PFSK-1 (cell line): ENCODE measurements around the gene CACYBP.

Experiments
- FOXP2 ChIP-seq: optimal IDR thresholded peaks from 2 replicates; pipeline ENCODE3; 2011; ENCODE audit warnings: borderline replicate concordance, control low read depth, inconsistent platforms; ENCODE audit not compliant: insufficient read depth; ENCODE audit errors: extremely low read length, extremely low read depth
- POLR2AphosphoS5 ChIP-seq: IDR thresholded peaks from 2 replicates; pipeline ENCODE4 v1.6.1; 2012; ENCODE audit warnings: low read depth, mild to moderate bottlenecking, control low read depth, low read length, moderate library complexity
- SIN3A ChIP-seq: IDR thresholded peaks from 2 replicates; pipeline ENCODE4 v1.6.1; 2012; ENCODE audit warnings: mild to moderate bottlenecking, low read length, moderate library complexity, borderline replicate concordance; ENCODE audit not compliant: insufficient read depth
- TAF1 ChIP-seq: IDR thresholded peaks from 2 replicates; pipeline ENCODE4 v1.6.1; 2012; ENCODE audit warnings: low read length, control low read depth, borderline replicate concordance; ENCODE audit not compliant: insufficient read depth
- TF ChIP-seq, protein P1 (sequence below), 2 experiments: IDR thresholded peaks; 2 replicates each; pipeline versions ENCODE4 v1.6.1 to v1.8.0; 2011 to 2012; ENCODE audit warnings: low read depth in 2 of 2, low read length in 2 of 2, control low read depth in 1 of 2, inconsistent platforms in 1 of 2, mild to moderate bottlenecking in 1 of 2, moderate library complexity in 1 of 2; ENCODE audit not compliant: insufficient read depth in 1 of 2

Gene CACYBP

DNA sequence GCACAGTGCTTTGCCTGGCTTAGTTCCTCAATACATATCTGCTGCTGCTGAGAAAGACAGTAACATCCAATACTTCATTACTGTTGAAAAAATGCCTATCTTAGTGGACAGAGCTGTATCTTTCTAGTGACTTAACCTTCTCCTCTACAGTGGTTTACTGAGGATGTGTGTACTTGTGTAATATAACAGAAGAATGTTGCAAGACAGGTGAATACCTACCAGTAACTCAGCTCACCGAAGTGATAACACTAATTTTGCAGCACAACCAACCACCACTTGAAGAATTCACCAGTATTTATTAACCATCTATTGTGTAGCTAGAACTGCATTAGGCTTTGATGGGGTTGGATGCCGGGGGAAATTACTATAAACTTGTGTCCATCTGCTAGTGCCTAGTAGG, 51.2 kb downstream of the CACYBP start:
- TF ChIP-seq, protein P1, sequence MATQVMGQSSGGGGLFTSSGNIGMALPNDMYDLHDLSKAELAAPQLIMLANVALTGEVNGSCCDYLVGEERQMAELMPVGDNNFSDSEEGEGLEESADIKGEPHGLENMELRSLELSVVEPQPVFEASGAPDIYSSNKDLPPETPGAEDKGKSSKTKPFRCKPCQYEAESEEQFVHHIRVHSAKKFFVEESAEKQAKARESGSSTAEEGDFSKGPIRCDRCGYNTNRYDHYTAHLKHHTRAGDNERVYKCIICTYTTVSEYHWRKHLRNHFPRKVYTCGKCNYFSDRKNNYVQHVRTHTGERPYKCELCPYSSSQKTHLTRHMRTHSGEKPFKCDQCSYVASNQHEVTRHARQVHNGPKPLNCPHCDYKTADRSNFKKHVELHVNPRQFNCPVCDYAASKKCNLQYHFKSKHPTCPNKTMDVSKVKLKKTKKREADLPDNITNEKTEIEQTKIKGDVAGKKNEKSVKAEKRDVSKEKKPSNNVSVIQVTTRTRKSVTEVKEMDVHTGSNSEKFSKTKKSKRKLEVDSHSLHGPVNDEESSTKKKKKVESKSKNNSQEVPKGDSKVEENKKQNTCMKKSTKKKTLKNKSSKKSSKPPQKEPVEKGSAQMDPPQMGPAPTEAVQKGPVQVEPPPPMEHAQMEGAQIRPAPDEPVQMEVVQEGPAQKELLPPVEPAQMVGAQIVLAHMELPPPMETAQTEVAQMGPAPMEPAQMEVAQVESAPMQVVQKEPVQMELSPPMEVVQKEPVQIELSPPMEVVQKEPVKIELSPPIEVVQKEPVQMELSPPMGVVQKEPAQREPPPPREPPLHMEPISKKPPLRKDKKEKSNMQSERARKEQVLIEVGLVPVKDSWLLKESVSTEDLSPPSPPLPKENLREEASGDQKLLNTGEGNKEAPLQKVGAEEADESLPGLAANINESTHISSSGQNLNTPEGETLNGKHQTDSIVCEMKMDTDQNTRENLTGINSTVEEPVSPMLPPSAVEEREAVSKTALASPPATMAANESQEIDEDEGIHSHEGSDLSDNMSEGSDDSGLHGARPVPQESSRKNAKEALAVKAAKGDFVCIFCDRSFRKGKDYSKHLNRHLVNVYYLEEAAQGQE (IDR thresholded peaks at IDR 0.05; ENCODE audit: insufficient read depth in 1 of 2, low read depth in 2 of 2, low read length in 2 of 2) = no peak
- TF ChIP-seq POLR2AphosphoS5 (no peak), FOXP2 (no peak), SIN3A (no peak), TAF1 (no peak)

DNA sequence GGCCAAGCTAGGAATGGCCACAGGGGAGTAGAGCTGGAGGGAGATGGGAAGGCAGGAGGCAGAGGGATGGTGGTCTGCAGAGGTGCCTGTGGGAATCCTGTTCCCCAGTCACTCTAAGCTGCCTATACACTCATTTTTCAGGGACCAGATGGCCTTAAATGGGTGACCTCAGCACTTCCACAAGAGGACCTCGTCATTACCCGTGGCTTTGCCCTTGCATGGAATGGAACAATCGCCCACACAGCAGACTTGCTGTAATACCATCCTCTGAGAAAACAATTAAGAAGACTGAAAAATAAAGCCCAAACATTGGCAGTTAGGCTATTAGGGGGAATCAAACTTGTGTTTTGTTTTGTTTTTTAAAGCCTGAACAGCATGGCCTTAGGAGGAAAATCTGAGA, 55.0 kb downstream of the CACYBP start:
- TF ChIP-seq, protein P1 (IDR thresholded peaks at IDR 0.05; ENCODE audit: insufficient read depth in 1 of 2, low read depth in 2 of 2, low read length in 2 of 2) = no peak
- no peak for TF ChIP-seq SIN3A
- TF ChIP-seq POLR2AphosphoS5 = no peak
- no peak for TF ChIP-seq FOXP2
- no peak for TF ChIP-seq TAF1
